Suppressor macrophage treated with lipopolysaccharide for 4 hours (primary cell): ENCODE results near the gene HOXB4.

Source experiments
- DNase-seq: peaks from one replicate; pipeline ENCODE4 v3.0.0-alpha.2; 2020

The HOXB4 gene

DNA sequence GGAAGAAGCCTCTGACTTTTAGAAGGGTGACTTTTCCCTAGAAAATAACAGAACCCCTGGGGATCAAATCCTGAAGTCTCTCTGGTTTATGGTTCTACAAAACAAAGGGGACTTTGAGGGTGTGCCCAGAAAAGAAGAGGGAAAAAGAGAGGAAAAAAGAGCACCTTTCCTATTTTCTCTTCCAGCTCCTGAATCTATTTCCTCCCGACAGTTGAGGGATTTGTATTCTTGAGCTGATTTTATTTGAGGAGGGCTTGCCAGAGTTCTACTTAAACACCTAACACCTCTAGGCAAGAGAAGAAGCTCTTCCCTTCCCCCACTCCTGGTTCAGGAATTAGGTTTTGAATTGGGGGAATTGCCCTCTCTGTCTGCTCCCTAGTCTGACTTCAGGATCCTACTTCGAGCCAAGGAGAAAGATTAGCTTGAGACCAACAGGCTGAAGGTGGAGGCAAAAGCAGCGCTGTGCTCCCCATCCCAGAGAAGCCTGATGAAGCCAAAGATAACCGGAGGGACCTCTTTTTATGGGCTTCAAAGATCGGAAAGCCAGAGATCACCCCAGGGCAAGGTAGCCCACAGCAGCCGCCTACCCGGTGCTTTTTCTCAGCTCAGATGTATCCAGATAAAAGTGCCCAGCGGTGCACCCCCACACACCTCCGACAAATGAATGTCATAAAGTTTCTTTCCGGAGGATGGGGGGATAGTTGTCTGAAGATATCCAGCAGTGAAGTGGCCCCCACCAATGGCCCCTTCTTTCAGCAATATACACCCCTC lies 11.1 kb upstream of the HOXB4 start:
- DNase-seq: no peak

- DNase-seq: no peak
These were observed 10.4 kb upstream of the HOXB4 start for GRCh38 chr17:48588528-48588927.

DNA sequence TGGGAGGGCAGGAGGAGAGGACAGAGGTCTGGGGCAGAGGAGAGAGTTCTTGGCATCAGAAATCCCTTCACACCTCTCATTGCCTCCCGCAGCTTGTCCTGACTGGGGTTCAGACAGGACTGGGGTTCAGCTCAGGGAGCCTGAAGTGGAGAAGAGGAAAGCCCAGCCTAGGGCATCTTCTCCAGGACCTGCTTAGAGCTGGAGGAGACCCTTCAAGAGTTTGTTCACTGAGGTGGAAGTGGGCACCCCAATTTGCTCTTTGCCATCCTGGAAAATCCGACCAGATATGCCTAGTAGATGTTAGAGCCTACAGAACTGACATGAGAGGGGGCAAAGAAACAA lies 9.9 kb upstream of the HOXB4 start:
- no peak for DNase-seq

DNA sequence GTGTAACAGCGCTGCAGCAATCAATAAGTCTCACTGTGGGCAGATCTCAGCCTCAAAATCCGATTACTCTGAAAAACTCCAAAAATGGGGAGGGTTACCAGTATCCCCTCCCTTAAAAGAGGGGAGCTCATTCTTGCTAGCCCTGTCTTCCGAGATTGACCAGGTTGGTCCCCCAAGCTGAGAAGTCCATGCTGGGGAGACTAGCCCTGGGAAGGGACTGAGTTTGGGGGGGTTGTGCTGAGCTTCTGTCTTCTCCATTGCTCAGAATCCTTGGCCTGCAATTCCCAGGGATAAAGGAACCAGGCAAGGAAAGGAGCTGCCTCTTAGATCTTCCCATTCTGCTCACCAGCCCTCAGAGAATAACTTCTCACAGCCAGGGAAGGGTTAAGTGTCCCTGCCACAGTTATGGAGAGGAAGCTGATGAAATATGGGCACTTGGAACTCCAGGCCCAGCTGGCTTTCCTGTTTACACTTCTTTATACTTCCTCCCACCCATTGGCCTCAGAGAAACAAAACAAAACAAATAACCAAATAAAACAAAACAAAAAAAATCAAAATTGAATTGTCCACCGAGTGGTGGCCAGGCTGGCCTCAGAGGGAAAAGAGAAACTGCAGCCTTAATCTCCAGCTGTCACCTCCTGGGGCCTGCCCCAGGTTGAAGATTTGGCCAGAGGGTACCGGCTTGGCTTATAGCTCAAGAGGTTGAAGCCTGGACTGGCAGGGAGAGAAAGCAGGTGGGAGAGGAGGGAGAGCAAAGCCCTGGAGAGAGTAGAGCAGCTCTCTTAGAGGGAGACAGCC lies 9.3 kb upstream of the HOXB4 start:
- no peak for DNase-seq

DNA sequence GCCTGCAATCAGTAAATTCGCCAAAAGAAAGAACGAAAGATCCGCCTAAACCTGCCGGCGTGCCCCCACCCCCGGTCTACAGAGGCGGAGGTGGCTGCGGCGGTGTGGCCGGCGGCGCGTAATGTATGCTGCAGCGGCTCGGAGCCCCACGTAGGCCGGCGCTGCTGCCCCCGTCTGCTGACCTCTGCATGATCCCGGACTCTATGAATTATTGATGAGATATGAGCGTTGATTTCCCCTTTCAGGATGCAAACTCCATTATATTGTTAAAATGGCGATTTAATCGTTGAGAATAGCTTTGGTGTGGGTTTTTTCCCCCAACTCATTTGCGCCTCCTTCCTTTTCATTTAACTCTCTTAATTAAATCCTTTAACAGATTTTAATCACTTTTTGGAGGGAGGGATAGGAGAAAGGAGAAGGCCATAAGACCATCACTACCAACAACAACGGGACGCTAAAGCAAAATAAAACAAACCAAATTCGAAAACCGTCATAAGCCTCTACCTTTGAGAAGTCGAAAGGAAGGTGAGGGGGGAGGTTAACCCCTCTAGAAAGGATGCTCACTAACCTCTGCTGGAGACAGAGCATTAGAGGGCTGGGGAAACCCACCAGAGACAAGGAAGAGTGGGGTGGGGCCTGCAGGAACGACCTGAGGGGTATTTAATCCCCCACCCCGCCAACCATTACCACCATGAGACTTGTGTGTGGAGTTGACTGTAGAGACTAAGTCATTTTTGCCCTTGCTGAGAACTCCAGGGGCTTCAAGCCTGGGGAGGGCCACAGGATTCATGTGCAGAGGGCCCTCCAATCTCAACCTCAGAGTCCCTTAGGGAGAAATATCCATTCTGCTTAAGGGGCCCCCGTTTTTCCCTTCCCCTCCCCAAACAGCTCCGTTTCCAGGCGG lies 8.5 kb upstream of the HOXB4 start:
- no peak for DNase-seq

- DNase-seq: no peak
These were observed 6.1 kb upstream of the HOXB4 start for GRCh38 chr17:48584223-48584741.

DNA sequence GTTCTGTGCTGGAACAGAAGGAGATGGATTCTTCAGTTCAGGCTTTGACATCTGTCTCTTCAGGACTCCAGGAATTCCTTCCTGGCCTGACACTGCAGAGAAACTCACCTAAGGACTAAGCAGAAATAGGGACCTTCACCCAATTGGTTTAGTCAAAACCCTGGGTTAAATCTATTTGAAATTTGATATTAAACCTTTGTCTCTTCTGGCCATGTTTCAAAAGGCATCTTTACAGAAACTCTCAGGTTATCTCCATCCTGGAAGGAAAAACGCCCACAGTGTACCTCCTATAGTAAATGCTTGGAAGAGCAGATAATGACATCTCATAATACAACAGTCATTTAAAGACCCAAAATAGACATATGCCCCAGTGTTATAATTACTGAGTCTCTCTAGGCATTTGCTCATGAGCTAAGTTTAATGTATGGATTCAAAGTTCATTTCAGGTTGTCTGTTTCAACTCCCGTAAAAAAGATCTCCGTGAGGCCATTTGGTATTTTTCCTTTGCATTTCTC lies 5.6 kb upstream of the HOXB4 start:
- DNase-seq: no peak

DNA sequence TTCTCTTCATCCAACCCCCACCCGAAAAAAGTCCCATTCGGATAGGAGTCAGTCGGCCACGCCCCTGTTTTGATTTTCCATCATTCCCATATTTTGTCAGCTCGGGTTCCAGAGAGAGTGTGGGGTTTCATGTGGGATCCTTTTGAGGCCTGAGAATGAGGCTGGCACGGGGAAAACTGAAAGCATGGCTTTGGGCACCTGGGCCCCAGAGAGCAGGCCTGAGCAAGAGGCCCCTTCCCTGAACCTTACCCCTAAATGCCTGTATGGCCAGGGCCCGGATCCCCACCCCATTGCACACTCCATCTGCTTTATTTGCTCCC lies 4.6 kb upstream of the HOXB4 start:
- DNase-seq: no peak

- DNase-seq: no peak
These were observed 1.8 kb upstream of the HOXB4 start for GRCh38 chr17:48579760-48580554.

DNA sequence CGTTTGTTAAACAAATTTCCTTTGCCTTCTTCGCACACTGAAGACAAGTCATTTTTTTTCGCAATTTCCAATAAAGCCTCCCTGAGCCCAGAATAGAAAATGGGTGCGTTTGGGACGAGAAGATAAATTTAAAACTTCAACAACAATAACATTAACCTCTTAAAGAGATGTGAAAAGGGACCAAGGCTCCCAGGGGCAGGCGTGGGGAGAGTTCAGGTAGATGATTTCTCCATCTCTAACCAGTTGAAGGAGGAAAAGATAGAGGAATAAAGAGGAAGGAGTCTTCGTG lies 1.3 kb upstream of the HOXB4 start:
- no peak for DNase-seq

- DNase-seq: no peak
These were observed 693 bp upstream of the HOXB4 start for GRCh38 chr17:48578616-48579470.

GRCh38 chr17:48577330-48577945 lies 712 bp downstream of the HOXB4 start:
- no peak for DNase-seq

GRCh38 chr17:48576479-48577309 lies 1.5 kb downstream of the HOXB4 start:
- no peak for DNase-seq

- no peak for DNase-seq
These were observed 2.3 kb downstream of the HOXB4 start for GRCh38 chr17:48575673-48576478.

- DNase-seq: no peak
These were observed 3.0 kb downstream of the HOXB4 start for GRCh38 chr17:48575066-48575582.

DNA sequence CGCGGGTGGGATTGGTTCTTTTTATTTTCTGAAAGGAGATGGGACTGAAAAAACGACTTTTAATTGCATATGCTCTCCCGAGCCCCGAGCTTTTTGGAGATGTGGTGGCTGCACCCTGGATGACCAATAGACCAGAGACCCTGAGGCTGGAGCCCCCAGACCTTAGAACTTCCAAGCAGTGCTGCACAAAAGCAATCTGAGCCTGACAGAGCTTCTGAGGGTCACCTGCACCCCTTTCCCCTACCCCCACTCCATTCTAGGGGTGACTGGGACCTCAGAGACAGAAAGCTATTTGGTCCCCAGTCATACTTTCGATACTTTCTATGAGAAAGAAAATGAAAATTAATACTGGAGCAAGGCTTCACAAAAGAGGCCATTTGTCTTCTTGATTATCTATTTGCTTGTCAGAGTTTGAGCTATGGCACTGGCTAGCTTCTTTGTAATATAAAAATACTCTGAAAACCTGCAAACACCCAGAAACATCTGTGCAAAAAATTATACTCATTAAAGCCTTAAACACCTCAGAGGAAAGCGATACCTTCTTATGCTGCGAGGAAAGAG lies 3.6 kb downstream of the HOXB4 start:
- DNase-seq: no peak

DNA sequence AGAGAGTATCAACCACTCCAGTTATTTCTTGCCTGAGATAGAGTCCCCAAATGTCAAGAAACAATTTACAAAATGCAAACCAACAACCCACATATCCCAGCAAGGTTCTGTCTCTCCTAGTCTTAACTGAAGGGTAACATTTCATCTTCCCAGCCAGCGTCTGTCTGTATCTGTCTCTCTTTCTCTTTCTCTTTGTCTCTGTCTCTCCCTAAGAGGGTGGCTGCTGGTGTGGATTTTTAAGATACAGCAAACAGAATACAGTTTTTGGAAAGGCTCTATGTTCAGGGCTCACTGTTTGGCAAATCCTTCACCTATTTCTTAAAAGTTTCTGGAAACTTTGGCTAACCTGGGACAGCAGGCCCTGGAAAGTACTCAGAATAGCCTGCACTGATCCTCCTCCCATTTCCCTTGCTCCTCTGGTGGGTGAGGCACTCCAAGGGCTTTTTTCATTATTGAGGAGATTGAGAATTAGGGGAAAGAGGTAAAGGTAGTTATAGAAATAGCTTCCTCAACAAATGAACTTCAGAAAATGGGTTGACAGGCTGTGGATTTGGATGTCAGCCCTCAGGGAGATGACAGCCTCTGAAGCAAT lies 6.2 kb downstream of the HOXB4 start:
- DNase-seq: no peak
